Glomerular visceral epithelial cell (primary cell): ENCODE results near the gene PRKCH.
A peak's percentile ranks its signal among the peaks of the same experiment; 100 is the strongest.

ENCODE experiments used
- DNase-seq: peaks from one replicate; pipeline ENCODE4 v3.0.0-alpha.2; 2016; ENCODE audit errors: extremely low spot score

The PRKCH gene

DNA sequence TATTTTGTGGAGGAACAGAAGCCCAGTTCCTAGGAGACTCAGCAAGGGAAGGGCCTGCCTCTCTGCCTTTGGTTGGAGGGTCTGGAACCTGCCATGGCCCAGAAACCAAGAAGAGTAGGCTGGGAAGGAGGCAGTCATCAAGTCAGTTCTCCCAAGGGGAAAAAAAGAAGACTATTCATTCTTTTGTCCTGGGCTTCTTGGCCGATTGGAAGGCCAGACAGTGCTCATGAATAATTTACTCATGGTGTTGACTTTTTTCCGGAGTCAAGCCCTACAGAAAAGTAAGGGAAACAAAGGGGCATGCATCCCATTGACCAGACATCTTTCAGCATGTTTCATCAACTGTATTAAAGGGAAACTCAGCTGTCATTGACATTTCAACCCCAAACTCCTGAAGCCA lies 168.1 kb downstream of the PRKCH start:
- no peak for DNase-seq

DNA sequence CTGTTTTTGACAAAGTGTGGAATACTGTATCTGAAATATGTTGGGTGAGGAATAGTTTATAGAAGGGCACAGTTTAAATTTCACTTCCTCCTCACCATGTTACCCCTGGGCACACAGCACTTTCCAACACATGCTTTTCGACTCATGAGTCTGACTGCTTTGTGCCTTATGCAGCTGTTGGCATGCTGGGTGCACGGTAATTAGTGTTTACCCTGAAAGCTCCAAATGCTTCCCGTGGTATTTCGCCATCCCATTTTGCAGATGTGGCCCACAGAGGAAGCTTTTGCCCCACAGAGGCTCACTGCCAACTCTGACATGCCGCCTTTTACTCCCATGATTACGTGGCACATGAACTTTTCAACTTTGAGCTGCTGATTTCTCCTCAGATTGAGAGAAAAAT lies 168.6 kb downstream of the PRKCH start:
- DNase-seq, result no peak

GRCh38 chr14:61491224-61491623 lies 169.8 kb downstream of the PRKCH start:
- DNase-seq, result no peak

GRCh38 chr14:61491876-61492434 lies 170.6 kb downstream of the PRKCH start:
- DNase-seq, result no peak

DNA sequence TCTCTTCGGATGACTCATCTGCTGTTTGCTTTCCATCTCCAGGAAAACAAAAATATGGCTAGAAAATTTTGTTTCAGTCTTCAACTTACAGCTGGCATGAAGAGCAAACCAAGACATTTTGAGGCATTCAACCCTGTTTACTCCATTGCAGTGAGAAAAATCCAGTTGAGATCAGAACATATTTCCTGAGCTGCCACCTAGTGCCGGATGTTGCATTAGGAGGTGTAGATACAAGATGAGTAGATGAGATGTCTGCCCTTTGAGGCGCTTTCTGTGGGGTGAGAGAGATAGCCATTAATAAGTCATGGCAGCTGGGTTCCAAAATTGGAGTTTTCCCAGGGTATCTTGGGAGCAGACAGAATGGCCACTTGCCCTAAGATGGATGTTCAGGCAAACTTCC lies 171.1 kb downstream of the PRKCH start:
- DNase-seq, result no peak

DNA sequence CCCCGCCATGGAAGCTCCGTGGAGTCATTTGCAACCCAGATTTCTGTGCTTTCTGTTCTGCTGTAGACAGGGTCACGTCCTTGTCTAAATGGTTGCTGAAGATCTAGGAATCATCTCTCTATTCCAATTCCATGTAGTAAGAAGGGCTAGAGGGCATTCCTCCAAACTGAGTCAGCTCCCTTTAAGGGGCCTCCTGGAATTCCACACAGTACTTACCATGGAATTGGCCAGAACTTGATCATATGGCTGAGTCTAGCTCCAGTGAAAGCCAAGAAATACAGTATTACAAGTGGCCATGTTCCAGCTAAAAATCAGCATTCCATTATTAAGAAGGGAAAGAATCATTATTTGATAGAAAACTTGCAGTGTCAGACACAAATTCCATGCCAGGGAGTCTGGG lies 171.9 kb downstream of the PRKCH start:
- DNase-seq, result peak; percentile 85

DNA sequence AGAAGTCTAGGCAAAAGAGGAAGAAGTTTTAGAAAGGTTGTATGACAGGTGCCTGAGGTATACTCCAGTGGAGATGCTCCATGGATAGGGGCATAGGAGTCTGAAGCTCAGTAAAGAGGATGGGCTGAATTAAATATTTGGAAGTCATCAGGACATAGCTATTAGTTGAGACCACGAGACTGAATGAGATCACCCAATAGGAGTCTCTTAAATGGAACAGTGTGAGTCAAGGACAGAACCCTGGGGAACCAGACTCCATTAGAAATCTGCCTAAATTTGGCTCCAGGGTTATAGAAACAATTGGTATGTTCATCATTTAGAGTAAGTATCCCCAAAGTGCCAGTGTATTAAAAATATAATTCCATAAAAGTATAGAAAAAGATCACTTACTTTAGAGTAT lies 172.6 kb downstream of the PRKCH start:
- no peak for DNase-seq

DNA sequence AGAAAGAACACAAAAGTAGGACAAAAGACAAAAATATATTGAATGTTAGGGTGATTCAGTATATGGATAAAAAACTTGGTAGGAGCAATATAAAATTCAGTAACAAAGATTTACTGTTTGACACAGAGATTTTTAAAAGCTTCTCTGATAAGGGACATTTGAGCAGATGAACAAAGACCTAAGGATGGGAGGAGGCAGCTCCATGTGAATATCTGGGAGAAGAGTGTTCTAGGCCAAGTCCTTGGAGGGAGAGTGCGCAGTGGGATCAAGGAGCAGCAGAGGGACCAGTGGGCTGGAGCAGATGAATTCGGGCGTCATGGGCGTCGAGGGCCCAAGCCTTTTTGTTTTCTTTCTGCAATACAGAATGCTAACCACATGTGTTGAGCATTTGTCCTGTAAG lies 174.4 kb downstream of the PRKCH start:
- no peak for DNase-seq

- peak; percentile 79 for DNase-seq
These were observed 176.9 kb downstream of the PRKCH start for GRCh38 chr14:61498303-61498702.

GRCh38 chr14:61498811-61499210 lies 177.4 kb downstream of the PRKCH start:
- DNase-seq, result peak; percentile 47

GRCh38 chr14:61499991-61500390 lies 178.6 kb downstream of the PRKCH start:
- no peak for DNase-seq

- no peak for DNase-seq
These were observed 180.5 kb downstream of the PRKCH start for GRCh38 chr14:61501714-61502458.

DNA sequence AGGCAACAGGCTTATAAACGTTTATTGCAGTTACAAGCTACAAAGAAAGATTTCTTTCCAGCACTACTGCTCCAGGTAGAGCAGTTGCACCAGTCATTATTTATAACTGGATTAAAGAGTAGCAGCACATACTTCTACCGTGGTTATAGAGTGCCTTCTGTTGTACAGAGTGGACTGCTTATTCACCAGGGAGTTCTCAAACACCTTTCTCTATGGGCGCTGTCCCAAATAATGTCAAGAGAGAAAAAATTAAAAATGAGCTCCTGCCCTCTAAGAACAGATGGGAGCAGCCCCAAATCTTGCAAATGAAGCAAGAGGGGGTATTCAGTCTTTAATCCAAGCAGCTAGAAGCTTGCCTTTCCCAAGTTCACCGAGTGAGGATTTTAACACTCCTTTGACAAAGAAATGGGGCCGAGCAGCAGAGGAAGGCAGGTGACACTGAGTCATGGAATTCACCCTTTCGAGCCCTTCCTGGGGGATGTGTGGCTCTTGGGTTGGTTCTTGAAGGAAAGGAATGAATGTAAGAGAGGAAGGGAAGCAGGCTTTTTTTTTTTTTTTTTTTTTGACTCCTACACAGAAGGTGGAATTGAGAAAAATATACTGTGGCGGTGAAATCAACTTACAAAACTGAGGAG lies 181.2 kb downstream of the PRKCH start:
- DNase-seq, result peak; percentile 65

DNA sequence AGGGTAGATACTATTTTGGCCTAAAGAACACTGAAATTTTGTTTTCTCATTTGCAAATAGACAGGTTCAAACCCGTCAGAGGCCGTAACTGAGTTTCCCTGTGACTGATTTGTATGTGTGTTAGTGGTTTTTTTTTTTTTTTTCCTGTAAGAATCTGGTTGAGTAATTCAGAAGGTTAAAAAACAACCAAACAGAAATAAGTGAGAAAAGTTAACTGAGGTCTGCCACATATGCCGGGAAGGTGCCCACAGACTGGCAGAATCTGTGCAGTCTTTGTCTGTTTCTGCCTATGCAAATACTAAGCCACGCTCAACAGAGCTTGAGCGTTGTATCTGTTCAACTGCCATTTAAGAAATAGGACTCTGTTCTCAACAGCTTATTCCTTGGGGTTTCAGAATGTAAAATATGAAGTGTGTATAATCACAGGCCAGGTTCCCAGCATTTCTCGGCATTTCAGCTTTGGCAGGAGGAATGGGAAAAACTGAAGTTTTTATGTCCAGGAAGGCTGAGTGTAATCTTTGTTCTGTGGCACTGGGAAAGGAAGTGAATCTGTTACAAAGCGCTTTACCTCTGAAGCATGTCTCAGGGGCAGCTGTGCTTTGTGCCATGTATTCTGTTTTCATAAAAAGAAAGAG lies 181.9 kb downstream of the PRKCH start:
- peak; percentile 60 for DNase-seq

DNA sequence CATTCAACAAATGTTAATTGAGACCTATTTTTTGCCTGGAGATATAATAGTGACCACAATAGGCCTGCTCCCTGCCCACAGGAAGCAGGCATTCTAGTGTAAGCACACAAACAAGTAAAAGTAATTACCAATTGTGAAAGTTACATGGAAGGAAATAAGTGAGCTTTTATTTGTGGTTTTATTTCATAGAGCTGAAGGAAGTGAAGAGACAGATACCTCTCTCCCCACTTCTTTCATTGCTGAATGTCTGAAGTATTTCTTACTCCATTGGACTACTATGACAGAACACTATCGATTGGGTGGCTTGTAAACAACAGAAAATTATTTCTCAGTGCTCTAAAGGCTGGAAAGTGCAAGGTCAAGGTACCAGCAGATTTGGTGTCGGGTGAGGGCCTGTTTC lies 183.5 kb downstream of the PRKCH start:
- no peak for DNase-seq

GRCh38 chr14:61505815-61506809 lies 184.7 kb downstream of the PRKCH start:
- peak; percentile 75 for DNase-seq

GRCh38 chr14:61508526-61508925 lies 187.1 kb downstream of the PRKCH start:
- no peak for DNase-seq

GRCh38 chr14:61510736-61511557 lies 189.6 kb downstream of the PRKCH start:
- DNase-seq, result no peak

GRCh38 chr14:61511558-61511948 lies 190.2 kb downstream of the PRKCH start:
- DNase-seq, result no peak

DNA sequence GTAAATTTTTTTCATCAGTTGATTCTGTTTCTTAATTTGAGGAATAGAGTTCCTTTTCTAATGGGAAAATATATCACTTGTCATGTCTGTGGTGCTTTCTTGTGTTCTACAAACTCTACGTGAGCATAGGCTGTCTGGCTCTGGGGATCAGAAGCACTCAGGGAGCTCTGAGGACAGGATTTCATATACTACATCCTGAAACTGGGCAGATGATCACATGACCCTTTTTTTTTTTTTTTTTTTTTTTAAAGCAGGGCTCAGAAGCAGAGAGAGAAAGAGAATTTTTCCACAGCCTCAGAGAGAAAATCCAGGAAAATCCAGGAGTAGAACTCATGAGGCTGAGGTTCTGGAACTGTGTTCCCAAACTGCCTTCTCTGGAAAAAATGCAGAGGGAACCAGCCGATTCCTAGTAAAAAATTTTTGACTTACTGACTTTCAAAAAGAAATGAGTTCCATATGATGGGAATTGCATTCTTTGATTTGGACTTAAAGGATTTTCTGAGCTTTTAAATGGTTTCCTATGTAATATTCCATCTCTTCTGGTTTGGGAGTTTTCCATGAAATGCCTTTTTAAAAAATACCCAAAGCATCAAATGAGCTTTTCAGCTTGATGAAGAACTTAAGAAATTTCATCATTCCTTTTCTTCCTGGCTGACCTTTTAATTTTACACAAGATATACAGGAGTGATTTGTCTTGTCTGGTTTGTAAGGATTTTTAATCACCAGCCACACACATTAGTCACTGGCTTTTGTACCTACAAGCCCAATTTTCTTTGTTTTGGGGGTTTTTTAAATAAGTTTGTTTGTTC lies 190.9 kb downstream of the PRKCH start:
- DNase-seq, result no peak
